Right lobe of liver (tissue), 6 donors: ENCODE results near the gene SPACA5. TPM values are rescaled to one million over a fixed set of nuclear protein-coding genes. Genes with fewer than 3 reads are reported as not detected.
"Not testable (repeated sequence)": the region's sequence is repeated elsewhere in the genome, so short reads cannot be mapped to it uniquely, and the experiment has no call there.

Experiments
- ATAC-seq, 4 donors: fragments of 200-7000 bp; cut with Tn5 transposase; one replicate each; pipeline ENCODE4 v1.9.1; 2020; ENCODE audit warnings: mild to moderate bottlenecking in 4 of 4, moderate library complexity in 4 of 4
- DNase-seq, 3 donors: peaks; one replicate each; pipeline ENCODE4 v3.0.0-alpha.2; 2020
- H3K27ac ChIP-seq, 3 donors: fragments of 200-600 bp; one replicate each; pipeline ENCODE4 v1.8.0; 2022
- H3K27me3 ChIP-seq, 2 donors: fragments of 200-600 bp; one replicate each; pipeline ENCODE4 v1.8.0; 2022
- H3K36me3 ChIP-seq, 4 donors: fragments of 200-600 bp; sonication (generic) in 1 of 4; one replicate each; pipeline versions ENCODE4 v1.5.1 to v1.8.0; 2017 to 2022; ENCODE audit warnings: control low read depth in 1 of 4
- H3K4me1 ChIP-seq, 4 donors: fragments of 200-600 bp; sonication (generic) in 1 of 4; one replicate each; pipeline versions ENCODE4 v1.5.1 to v1.8.0; 2017 to 2022; ENCODE audit warnings: control low read depth in 1 of 4
- H3K4me3 ChIP-seq, 3 donors: fragments of 200-600 bp; one replicate each; pipeline ENCODE4 v1.8.0; 2022
- H3K9me3 ChIP-seq, 4 donors: fragments of 200-600 bp; sonication (generic) in 1 of 4; one replicate each; pipeline versions ENCODE4 v1.5.1 to v1.8.0; 2017 to 2022; ENCODE audit warnings: control low read depth in 1 of 4
- CTCF ChIP-seq, 4 donors: fragments of 200-600 bp in 3 of 4; fragments of 450-650 bp in 1 of 4; IDR thresholded peaks; one replicate each; pipeline versions ENCODE4 v1.5.1 to v1.8.0; 2016 to 2022; ENCODE audit warnings: antibody characterized with exemption in 4 of 4, mild to moderate bottlenecking in 2 of 4
- POLR2A ChIP-seq: fragments of 450-650 bp; IDR thresholded peaks from one replicate; pipeline ENCODE4 v1.6.1; 2017; ENCODE audit warnings: antibody characterized with exemption, mild to moderate bottlenecking
- WGBS: methylation state at CpG from one replicate; pipeline ENCODE4 v1.1.6; 2018; ENCODE audit warnings: low coverage, low lambda C conversion rate; ENCODE audit not compliant: insufficient coverage; ENCODE audit errors: missing lambda C conversion rate; 5-methylcytosine and 5-hydroxymethylcytosine counted together
- intact Hi-C, 2 donors: fragments of 100-400 bp; cut with DNase I; formaldehyde crosslinking; loops; one replicate each; pipeline versions ENCODE4 v1.11.2 to v1.14.1; 2022
- total RNA-seq, 6 experiments: library from RNA; depleted of rRNA in 2 of 6; stranded (reverse); fragments of >200 nt in 2 of 6; fragmentation: NEBNext Ultra II Directional in 3 of 6; extraction: Animal tissue kit (Norgen Biotek cat#: 25700) in 3 of 6; gene quantifications; one replicate each; pipeline versions ENCODE4 v1.1.0 to v1.2.4, GENCODE V29; 2016 to 2023
- donor health status: DM: no; HTN: yes; CAD: no.
- donor health status: DM: no; HTN: no; CAD: no.
- donor health status: DM: no; HTN: no; CAD: no.
- donor health status: DM: no; HTN: yes; CAD: no.
- donor health status: DM: no; HTN: yes; CAD: no.

SPACA5 gene
- total RNA-seq, 6 experiments from 2014 or later: not detected

GRCh38 chrX:48022100-48022499, 15.3 kb downstream of the SPACA5 start:
- WGBS: 70% methylated on average over 3 of the region's 3 CpGs
- Histone ChIP-seq H3K36me3 (no peaks in the 10 kb centered on the region), H3K4me3 (no peak overlapping the region), H3K9me3 (no peaks in the 10 kb centered on the region), H3K27ac (no peak overlapping the region), H3K4me1 (no peaks in the 10 kb centered on the region), H3K27me3 (no peaks in the 10 kb centered on the region)
- ATAC-seq: no peak
- TF ChIP-seq POLR2A (no peak), CTCF (IDR thresholded peaks at IDR 0.05) (no peak)
- intact Hi-C loops: loop anchor here (10.0 kb wide), 1 partner anchor 167 kb away; no protein-coding TSS in a partner anchor
- DNase-seq: no peak

GRCh38 chrX:48022738-48023137, 15.9 kb downstream of the SPACA5 start:
- Histone ChIP-seq H3K27me3 (no peaks in the 10 kb centered on the region), H3K9me3 (no peaks in the 10 kb centered on the region), H3K4me1 (no peaks in the 10 kb centered on the region), H3K36me3 (no peaks in the 10 kb centered on the region), H3K27ac (no peak overlapping the region), H3K4me3 (no peak overlapping the region)
- no peak for TF ChIP-seq CTCF (IDR thresholded peaks at IDR 0.05)
- TF ChIP-seq POLR2A: no peak
- 57% methylated on average over 3 of the region's 3 CpGs for WGBS
- no peak for DNase-seq
- intact Hi-C loops: loop anchor here (10.0 kb wide), 1 partner anchor 168 kb away; no protein-coding TSS in a partner anchor
- no peak for ATAC-seq

GRCh38 chrX:48025561-48025960, 18.8 kb downstream of the SPACA5 start:
- TF ChIP-seq POLR2A (no peak), CTCF (IDR thresholded peaks at IDR 0.05) (peak; percentile 54 to 64 (median 60))

GRCh38 chrX:48027545-48027944, 20.8 kb downstream of the SPACA5 start:
- ATAC-seq, H3K4me3 ChIP-seq, DNase-seq, H3K27ac ChIP-seq, H3K4me1 ChIP-seq, H3K27me3 ChIP-seq, H3K36me3 ChIP-seq, H3K9me3 ChIP-seq: not testable (repeated sequence)
- intact Hi-C loops: loop anchor here (10.0 kb wide), 1 partner anchor 173 kb away; no protein-coding TSS in a partner anchor
- WGBS: 57% methylated on average over 3 of the region's 4 CpGs

More at GRCh38 chrX:48025561-48025960, 18.8 kb downstream of the SPACA5 start:
- Histone ChIP-seq H3K36me3 (no peaks in the 10 kb centered on the region), H3K4me1 (no peaks in the 10 kb centered on the region), H3K27ac (no peak overlapping the region), H3K9me3 (no peaks in the 10 kb centered on the region), H3K27me3 (no peaks in the 10 kb centered on the region), H3K4me3 (no peak overlapping the region)
- intact Hi-C loops: loop anchor here (10.0 kb wide), 1 partner anchor 171 kb away; no protein-coding TSS in a partner anchor
- 9% methylated on average over 7 of the region's 7 CpGs for WGBS
- DNase-seq (peak in 1 of 3 donors; percentile 50), ATAC-seq (peak; percentile 63 to 73 (median 70))

- no peaks in the 10 kb centered on the region for H3K4me1 ChIP-seq
- no peak overlapping the region for H3K27ac ChIP-seq
- no peaks in the 10 kb centered on the region for H3K9me3 ChIP-seq
- H3K4me3 ChIP-seq: no peak overlapping the region
- H3K27me3 ChIP-seq: no peaks in the 10 kb centered on the region
- no peaks in the 10 kb centered on the region for H3K36me3 ChIP-seq
- no peak for DNase-seq
- intact Hi-C loops: loop anchor here (10.0 kb wide), 1 partner anchor 173 kb away; no protein-coding TSS in a partner anchor
- WGBS: 71% methylated on average over 6 of the region's 8 CpGs
- ATAC-seq: no peak
- TF ChIP-seq POLR2A (no peak), CTCF (IDR thresholded peaks at IDR 0.05) (no peak)
These were observed 21.3 kb downstream of the SPACA5 start for GRCh38 chrX:48028091-48028490.
